IPS-18a (cell line): Measurements from ENCODE around the gene HRNR.

Experiments used
- H3K27ac ChIP-seq: one replicate; pipeline ENCODE4 v1.5.1; 2013; ENCODE audit warnings: low read length
- H3K27me3 ChIP-seq: one replicate; pipeline ENCODE4 v1.6.1; 2013; ENCODE audit warnings: mild to moderate bottlenecking, low read length; ENCODE audit not compliant: control insufficient read depth, insufficient read depth
- H3K36me3 ChIP-seq: one replicate; pipeline ENCODE4 v1.6.1; 2013; ENCODE audit warnings: low read depth, low read length; ENCODE audit not compliant: control insufficient read depth
- H3K4me1 ChIP-seq: one replicate; pipeline ENCODE4 v1.6.1; 2013; ENCODE audit warnings: low read depth, low read length; ENCODE audit not compliant: control insufficient read depth
- H3K4me3 ChIP-seq: one replicate; pipeline ENCODE4 v1.5.1; 2013; ENCODE audit warnings: low read length
- H3K9ac ChIP-seq: one replicate; pipeline ENCODE4 v1.6.1; 2013; ENCODE audit warnings: mild to moderate bottlenecking, low read length, moderate library complexity
- H3K9me3 ChIP-seq: one replicate; pipeline ENCODE4 v1.6.1; 2013; ENCODE audit warnings: low read depth, low read length; ENCODE audit not compliant: control insufficient read depth

Gene HRNR

GRCh38 chr1:152165286-152166077 is 58.5 kb downstream of the HRNR start:
- no peaks in the 10 kb centered on the region for H3K4me1 ChIP-seq
- H3K27me3 ChIP-seq: no peaks in the 10 kb centered on the region
- H3K9ac ChIP-seq: no peak overlapping the region
- no peak overlapping the region for H3K27ac ChIP-seq
- no peaks in the 10 kb centered on the region for H3K36me3 ChIP-seq
- peaks cover 67% of the 10 kb centered on the region for H3K9me3 ChIP-seq
- no peak overlapping the region for H3K4me3 ChIP-seq

GRCh38 chr1:152164517-152165136 is 59.4 kb downstream of the HRNR start:
- Histone ChIP-seq H3K9ac (no peak overlapping the region), H3K4me1 (no peaks in the 10 kb centered on the region), H3K36me3 (no peaks in the 10 kb centered on the region), H3K4me3 (no peak overlapping the region), H3K27me3 (no peaks in the 10 kb centered on the region), H3K9me3 (peaks cover 72% of the 10 kb centered on the region), H3K27ac (no peak overlapping the region)

GRCh38 chr1:152162792-152163463 is 61.1 kb downstream of the HRNR start:
- H3K9me3 ChIP-seq: peaks cover 67% of the 10 kb centered on the region
- no peak overlapping the region for H3K9ac ChIP-seq
- no peaks in the 10 kb centered on the region for H3K36me3 ChIP-seq
- no peaks in the 10 kb centered on the region for H3K27me3 ChIP-seq
- H3K4me3 ChIP-seq: no peak overlapping the region
- no peak overlapping the region for H3K27ac ChIP-seq
- H3K4me1 ChIP-seq: no peaks in the 10 kb centered on the region
